GM12878 (cell line): Measurements from ENCODE around the gene TMCC3. TPM values are rescaled to one million over a fixed set of nuclear protein-coding genes. Genes with fewer than 3 reads are reported as not detected.

Experiments
- ATAC-seq: fragments of 200-7000 bp; cut with Tn5 transposase; 3 replicates; pipeline ENCODE4 v1.9.1; 2020; ENCODE audit warnings: mild to moderate bottlenecking, moderate library complexity
- BruUV-seq: library from RNA; stranded (reverse); fragments of 400-500 nt; replicated peaks from 2 replicates; lab custom pipeline; 2021; lab: Mats Ljungman, UMichigan
- CTCF ChIA-PET: fragments of 300-600 bp; sonication (Branson Sonifier 250); formaldehyde crosslinking; extraction: SDS; loops from one replicate; lab custom pipeline; 2021; ENCODE audit warnings: inconsistent platforms; lab: Yijun Ruan, JAX
- POLR2A ChIA-PET: fragments of 350-600 bp; formaldehyde crosslinking; extraction: SDS; loops from one replicate; lab custom pipeline; 2021; ENCODE audit warnings: inconsistent platforms; lab: Charles Lee
- RAD21 ChIA-PET: fragments of 300-600 bp; sonication (Branson Sonifier 250); formaldehyde crosslinking; loops from one replicate; lab custom pipeline; 2023; ENCODE audit warnings: antibody characterized with exemption; ENCODE audit not compliant: unreplicated experiment; lab: Charles Lee
- SMC1A ChIA-PET: fragments of 300-600 bp; sonication (Branson Sonifier 250); formaldehyde crosslinking; loops from one replicate; lab custom pipeline; 2023; ENCODE audit not compliant: unreplicated experiment, uncharacterized antibody; lab: Charles Lee
- DNase-seq: peaks from one replicate; pipeline ENCODE4 v3.0.0-alpha.2; 2011; ENCODE audit warnings: low read depth, low spot score
- FAIRE-seq: peaks from 3 replicates; lab custom pipeline; 2011; peaks lifted over from hg19 to GRCh38; lab: Jason Lieb, UNC
- H2AFZ ChIP-seq: 2 replicates; pipeline ENCODE4 v1.6.0; 2011; ENCODE audit warnings: low read depth, low read length, control low read depth; ENCODE audit not compliant: control insufficient read depth
- H3K27ac ChIP-seq: 2 replicates; pipeline ENCODE4 v1.5.1; 2011; ENCODE audit warnings: control low read depth; ENCODE audit not compliant: control insufficient read depth, insufficient read depth
- H3K27me3 ChIP-seq, 2 experiments: replicated peaks in 1 of 2; 2 replicates each; pipeline versions ENCODE4 v1.6.0 to v1.6.1; 2011; ENCODE audit warnings: low read length in 1 of 2; ENCODE audit not compliant: control insufficient read depth in 2 of 2, insufficient read depth in 2 of 2
- H3K36me3 ChIP-seq, 2 experiments: 2 replicates each; pipeline ENCODE4 v1.5.1; 2011; ENCODE audit warnings: low read length in 1 of 2; ENCODE audit not compliant: control insufficient read depth in 2 of 2, insufficient read depth in 2 of 2
- H3K4me1 ChIP-seq: 2 replicates; pipeline ENCODE4 v1.6.1; 2011; ENCODE audit warnings: mild to moderate bottlenecking, low read length, moderate library complexity, mixed read lengths; ENCODE audit not compliant: control insufficient read depth, insufficient read depth
- H3K4me2 ChIP-seq: 2 replicates; pipeline ENCODE4 v1.6.0; 2011; ENCODE audit warnings: control low read depth; ENCODE audit not compliant: control insufficient read depth, insufficient read depth
- H3K4me3 ChIP-seq: fragments of 200-600 bp; sonication (generic); 2 replicates; pipeline ENCODE4 v1.5.1; 2016
- H3K79me2 ChIP-seq: 2 replicates; pipeline ENCODE4 v1.6.0; 2011; ENCODE audit warnings: low read length; ENCODE audit not compliant: control insufficient read depth, insufficient read depth
- H3K9ac ChIP-seq: 2 replicates; pipeline ENCODE4 v1.8.0; 2011; ENCODE audit warnings: low read length, control low read depth, mixed read lengths; ENCODE audit not compliant: control insufficient read depth, insufficient read depth
- H3K9me3 ChIP-seq: replicated peaks from 3 replicates; pipeline ENCODE4 v1.5.1; 2011; ENCODE audit warnings: mild to moderate bottlenecking, low read length; ENCODE audit not compliant: control insufficient read depth, insufficient read depth
- H4K20me1 ChIP-seq: 2 replicates; pipeline ENCODE4 v1.6.0; 2011; ENCODE audit not compliant: control insufficient read depth, insufficient read depth
- FOXM1 ChIP-seq: IDR thresholded peaks from 2 replicates; pipeline ENCODE4 v1.6.1; 2012; ENCODE audit warnings: low read depth, mild to moderate bottlenecking, inconsistent platforms, low read length, moderate library complexity
- MLLT1 ChIP-seq: fragments of 450-650 bp; IDR thresholded peaks from 2 replicates; pipeline ENCODE4 v1.6.1; 2016; ENCODE audit warnings: mild to moderate bottlenecking
- RUNX3 ChIP-seq: IDR thresholded peaks from 2 replicates; pipeline ENCODE4 v1.6.1; 2012; ENCODE audit warnings: low read length, inconsistent platforms
- ZNF384 ChIP-seq: IDR thresholded peaks from 2 replicates; pipeline ENCODE4 v1.6.1; 2012; ENCODE audit warnings: low read depth, mild to moderate bottlenecking, low read length, improper control_type of control experiment, borderline replicate concordance
- WGBS: methylation state at CpG from one replicate; pipeline ENCODE4 v1.1.6; 2016; ENCODE audit warnings: low lambda C conversion rate; ENCODE audit not compliant: insufficient replicate concordance, insufficient coverage; ENCODE audit errors: missing lambda C conversion rate; 5-methylcytosine and 5-hydroxymethylcytosine counted together
- in situ Hi-C: fragments of 300-500 bp; cut with MboI; formaldehyde crosslinking; loops from 9 replicates; pipeline ENCODE4 v1.14.3; 2018; ENCODE audit warnings: mixed read lengths
- intact Hi-C: fragments of 100-400 bp; cut with micrococcal nuclease; formaldehyde crosslinking; loops from one replicate; pipeline ENCODE4 v1.14.2; 2022; ENCODE audit not compliant: unreplicated experiment
- polyA plus RNA-seq, 11 experiments: library from polyadenylated mRNA; depleted of rRNA in 4 of 11; unstranded in 6 of 11; stranded (reverse) in 5 of 11; fragments of >200 nt; fragmentation: Nextera tagmentation in 4 of 11; fragmentation: Illumina TruSeq in 1 of 11; extraction: Ambion mirVana in 4 of 11; extraction: Trizol in 1 of 11; gene quantifications; 1 replicate in 1 of 11; 2 replicates in 10 of 11; pipeline versions ENCODE4 v1.2.1 to v1.2.3, GENCODE V29; 2011 to 2016; ENCODE audit warnings: inconsistent platforms in 2 of 11, missing spikeins in 2 of 11, low read depth in 1 of 11
- total RNA-seq, 4 experiments: library from RNA; depleted of rRNA in 3 of 4; stranded (reverse); fragments of >200 nt in 3 of 4; fragmentation: Illumina TruSeq in 1 of 4; extraction: Trizol in 1 of 4; gene quantifications; 2 replicates each; pipeline versions ENCODE4 v1.2.1 to v1.2.3, GENCODE V29; 2013 to 2021

TMCC3 gene
- total and polyA plus RNA-seq, 10 of the 15 experiments (the other 5 are each of a cell fraction or from before 2014, with no cell fraction given), result 5.8 to 29.8 (median 12.6) TPM

GRCh38 chr12:94623161-94623920, 27.0 kb downstream of the TMCC3 start (continued):
- TF ChIP-seq FOXM1, result no peak
- peak; percentile 56 for TF ChIP-seq RUNX3

- BruUV-seq, result no TSS peak
- 94% methylated on average over 4 of the region's 4 CpGs for WGBS
- H3K9me3 ChIP-seq, result peaks cover 2% of the 10 kb centered on the region; the same call in 2 of the 3 replicates
- ChIA-PET SMC1A (interaction anchor here (0.7 to 5.2 kb wide), 25 partner anchors 8 to 381 kb away, joined by 3 to 58 read pairs (median 6); partner anchors contain the start of genes NDUFA12 and TMCC3), POLR2A (interaction anchor here (0.5 to 2.5 kb wide), 10 partner anchors 12 to 362 kb away, joined by 3 to 13 read pairs (median 4); no protein-coding TSS in a partner anchor)
- H3K27ac ChIP-seq, result peak overlapping the region; percentile 85
- H3K4me1 ChIP-seq, result peaks cover 16% of the 10 kb centered on the region
- no peaks in the 10 kb centered on the region for H3K27me3 ChIP-seq
- in situ Hi-C loops, result no loop called here
- H3K9ac ChIP-seq, result no peak overlapping the region; the same call in 1 of the 2 replicates
- TF ChIP-seq ZNF384 (no peak), MLLT1 (peak; percentile 32; the same call in 1 of the 2 replicates)
- TF ChIP-seq, all 136 proteins: peak for 1
- FAIRE-seq (no peak), ATAC-seq (no peak), DNase-seq (no peak)
- peak overlapping the region; percentile 94 for H3K4me2 ChIP-seq
- no peak overlapping the region for H2AFZ ChIP-seq
- H4K20me1 ChIP-seq, result no peaks in the 10 kb centered on the region
- no peak overlapping the region for H3K4me3 ChIP-seq
- intact Hi-C loops, result loop anchor here (5.0 kb wide), 3 partner anchors 100 to 210 kb away; no protein-coding TSS in a partner anchor
- no peaks in the 10 kb centered on the region; a peak in 2 of 4 replicates for H3K36me3 ChIP-seq
- RAD21 ChIA-PET, result interaction anchor here (0.9 to 5.2 kb wide), 12 partner anchors 18 to 252 kb away, joined by 3 to 68 read pairs (median 8); no protein-coding TSS in a partner anchor
- H3K79me2 ChIP-seq, result peaks cover 6% of the 10 kb centered on the region
- CTCF ChIA-PET, result interaction anchor here (0.7 to 4.8 kb wide), 12 partner anchors 9 to 352 kb away, joined by 3 to 40 read pairs (median 5); no protein-coding TSS in a partner anchor
Measured at GRCh38 chr12:94622475-94622874, 27.9 kb downstream of the TMCC3 start.
